Neural cell (in vitro differentiated cells): ENCODE measurements around the gene ATP2C2. TPM values are rescaled to one million over a fixed set of nuclear protein-coding genes. Genes with fewer than 3 reads are reported as not detected.

Source experiments
- H2AFZ ChIP-seq: fragments of 200-600, 300-800 bp; sonication (generic), shearing (Covaris generic); 2 replicates; pipeline ENCODE4 v1.6.0; 2014; ENCODE audit warnings: low read depth, mild to moderate bottlenecking, antibody characterized with exemption, low read length, moderate library complexity
- H3F3A ChIP-seq: fragments of 200-600 bp; shearing (Covaris generic); 2 replicates; pipeline ENCODE4 v1.6.1; 2016; ENCODE audit warnings: mild to moderate bottlenecking, moderate library complexity, mixed read lengths, antibody characterized with exemption, low read length; ENCODE audit not compliant: insufficient read depth, poor library complexity, severe bottlenecking
- H3K27ac ChIP-seq: fragments of 200-600, 300-800 bp; sonication (generic), shearing (Covaris generic); 2 replicates; pipeline ENCODE4 v1.5.1; 2014; ENCODE audit warnings: mild to moderate bottlenecking, low read length, moderate library complexity
- H3K27me3 ChIP-seq: fragments of 300-800, 200-600 bp; sonication (generic), shearing (Covaris generic); 2 replicates; pipeline ENCODE4 v1.6.0; 2014; ENCODE audit warnings: mild to moderate bottlenecking, low read depth, low read length, moderate library complexity; ENCODE audit not compliant: insufficient read depth
- H3K36me3 ChIP-seq: fragments of 300-800, 200-600 bp; sonication (generic), shearing (Covaris generic); 2 replicates; pipeline ENCODE4 v1.5.1; 2014; ENCODE audit warnings: mild to moderate bottlenecking, antibody characterized with exemption, low read length, moderate library complexity; ENCODE audit not compliant: insufficient read depth
- H3K4me2 ChIP-seq: fragments of 300-800, 200-600 bp; sonication (generic), shearing (Covaris generic); 2 replicates; pipeline ENCODE4 v1.6.0; 2014; ENCODE audit warnings: mild to moderate bottlenecking, low read length
- H3K4me3 ChIP-seq: fragments of 300-800, 200-600 bp; sonication (generic), shearing (Covaris generic); 2 replicates; pipeline ENCODE4 v1.5.1; 2014; ENCODE audit warnings: mild to moderate bottlenecking, low read length, moderate library complexity
- H3K79me2 ChIP-seq: fragments of 200-600 bp; shearing (Covaris generic); replicated peaks from 2 replicates; pipeline ENCODE4 v1.6.0; 2014; ENCODE audit warnings: mild to moderate bottlenecking, low read length, moderate library complexity; ENCODE audit not compliant: insufficient read depth
- H3K9ac ChIP-seq: fragments of 300-800, 200-600 bp; sonication (generic), shearing (Covaris generic); 2 replicates; pipeline ENCODE4 v1.6.1; 2016; ENCODE audit warnings: mild to moderate bottlenecking, low read length, mixed read lengths
- H3K9me2 ChIP-seq: fragments of 200-600 bp; shearing (Covaris generic); 2 replicates; pipeline ENCODE4 v1.6.1; 2016; ENCODE audit warnings: mild to moderate bottlenecking, low read length, mixed read lengths; ENCODE audit not compliant: insufficient read depth
- H3K9me3 ChIP-seq: fragments of 200-600, 300-800 bp; sonication (generic), shearing (Covaris generic); 2 replicates; pipeline ENCODE4 v1.6.1; 2016; ENCODE audit warnings: mild to moderate bottlenecking, mixed run types, low read length, moderate library complexity, mixed read lengths
- H4K20me1 ChIP-seq: fragments of 200-600 bp; shearing (Covaris generic); 2 replicates; pipeline ENCODE4 v1.6.1; 2016; ENCODE audit warnings: mild to moderate bottlenecking, mixed run types; ENCODE audit not compliant: insufficient read depth
- EP300 ChIP-seq: fragments of 450-650 bp; conservative IDR thresholded peaks from 2 replicates; pipeline ENCODE4 v1.6.1; 2014; ENCODE audit warnings: antibody characterized with exemption, mild to moderate bottlenecking, moderate library complexity; ENCODE audit not compliant: poor library complexity, severe bottlenecking
- EZH2 ChIP-seq: fragments of 200-600, 300-800 bp; shearing (Covaris generic), sonication (generic); IDR thresholded peaks from 2 replicates; pipeline ENCODE4 v1.6.1; 2014; ENCODE audit warnings: antibody characterized with exemption, low read length, borderline replicate concordance, mild to moderate bottlenecking; ENCODE audit not compliant: insufficient read depth, poor library complexity, severe bottlenecking
- MXI1 ChIP-seq: fragments of 450-650 bp; conservative IDR thresholded peaks from 2 replicates; pipeline ENCODE4 v1.6.1; 2014; ENCODE audit warnings: antibody characterized with exemption, mild to moderate bottlenecking; ENCODE audit not compliant: poor library complexity, severe bottlenecking
- POLR2AphosphoS5 ChIP-seq: IDR thresholded peaks from 2 replicates; pipeline ENCODE4 v1.6.1; 2012
- RAD21 ChIP-seq: fragments of 450-650 bp; conservative IDR thresholded peaks from 2 replicates; pipeline ENCODE4 v1.6.1; 2014; ENCODE audit warnings: antibody characterized with exemption, mild to moderate bottlenecking, moderate library complexity
- SMC3 ChIP-seq: fragments of 450-650 bp; conservative IDR thresholded peaks from 2 replicates; pipeline ENCODE4 v1.6.1; 2014; ENCODE audit warnings: antibody characterized with exemption, mild to moderate bottlenecking, moderate library complexity; ENCODE audit not compliant: poor library complexity
- TAF1 ChIP-seq: IDR thresholded peaks from 2 replicates; pipeline ENCODE4 v1.6.1; 2012; ENCODE audit warnings: low read depth
- polyA plus RNA-seq: library from polyadenylated mRNA; depleted of rRNA; stranded (reverse); fragments of >200 nt; gene quantifications from 2 replicates; pipeline ENCODE4 v1.2.3, GENCODE V29; 2014
- TF ChIP-seq, protein P1 (sequence below): fragments of 450-650 bp; IDR thresholded peaks from 2 replicates; pipeline ENCODE4 v1.5.1; 2014; ENCODE audit warnings: antibody characterized with exemption, mild to moderate bottlenecking, moderate library complexity; ENCODE audit not compliant: poor library complexity, severe bottlenecking

Gene ATP2C2
- polyA plus RNA-seq, 1 donor from 2014 or later: not detected

DNA sequence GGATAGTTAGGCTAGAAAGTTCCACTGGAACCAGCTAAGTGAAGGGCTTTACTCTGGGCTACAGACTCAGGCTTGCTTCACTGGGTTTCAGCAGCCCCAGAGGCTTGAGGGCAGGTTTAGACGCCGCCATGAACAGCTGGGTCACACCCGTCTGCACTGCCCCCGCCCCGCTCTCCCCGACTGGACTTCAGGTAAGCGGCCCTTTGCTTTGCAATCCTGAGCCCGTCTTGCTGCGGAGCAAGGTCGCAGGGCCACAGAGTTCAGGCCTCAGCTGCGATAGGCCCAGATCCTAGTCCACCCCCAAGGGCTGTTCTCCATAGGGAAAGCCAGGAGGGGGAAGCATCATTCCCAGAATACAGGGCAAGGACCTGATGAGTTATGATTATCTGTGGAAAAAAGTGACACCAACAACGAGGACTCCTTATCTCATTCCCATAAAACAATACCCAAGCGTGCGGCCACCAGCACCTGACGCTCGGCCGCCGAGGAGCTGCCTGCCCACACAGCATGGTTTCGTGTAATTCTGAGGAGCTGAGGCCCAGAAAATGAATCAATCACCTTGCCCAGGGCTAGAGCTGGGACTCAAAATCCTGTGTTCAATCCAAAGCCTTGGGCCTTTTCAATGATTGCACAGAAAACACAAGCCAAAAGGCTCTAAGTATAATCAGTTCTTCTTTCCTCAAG, 115.7 kb downstream of the ATP2C2 start:
- H3K27me3 ChIP-seq: no peaks in the 10 kb centered on the region
- no peak for TF ChIP-seq RAD21
- TF ChIP-seq, protein P1, sequence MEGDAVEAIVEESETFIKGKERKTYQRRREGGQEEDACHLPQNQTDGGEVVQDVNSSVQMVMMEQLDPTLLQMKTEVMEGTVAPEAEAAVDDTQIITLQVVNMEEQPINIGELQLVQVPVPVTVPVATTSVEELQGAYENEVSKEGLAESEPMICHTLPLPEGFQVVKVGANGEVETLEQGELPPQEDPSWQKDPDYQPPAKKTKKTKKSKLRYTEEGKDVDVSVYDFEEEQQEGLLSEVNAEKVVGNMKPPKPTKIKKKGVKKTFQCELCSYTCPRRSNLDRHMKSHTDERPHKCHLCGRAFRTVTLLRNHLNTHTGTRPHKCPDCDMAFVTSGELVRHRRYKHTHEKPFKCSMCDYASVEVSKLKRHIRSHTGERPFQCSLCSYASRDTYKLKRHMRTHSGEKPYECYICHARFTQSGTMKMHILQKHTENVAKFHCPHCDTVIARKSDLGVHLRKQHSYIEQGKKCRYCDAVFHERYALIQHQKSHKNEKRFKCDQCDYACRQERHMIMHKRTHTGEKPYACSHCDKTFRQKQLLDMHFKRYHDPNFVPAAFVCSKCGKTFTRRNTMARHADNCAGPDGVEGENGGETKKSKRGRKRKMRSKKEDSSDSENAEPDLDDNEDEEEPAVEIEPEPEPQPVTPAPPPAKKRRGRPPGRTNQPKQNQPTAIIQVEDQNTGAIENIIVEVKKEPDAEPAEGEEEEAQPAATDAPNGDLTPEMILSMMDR: no peak
- TF ChIP-seq SMC3: no peak
- no peak for TF ChIP-seq EZH2
- TF ChIP-seq EP300: no peak
- TF ChIP-seq TAF1: no peak
- H3K4me3 ChIP-seq: no peak overlapping the region
- no peak overlapping the region for H3K9ac ChIP-seq
- H4K20me1 ChIP-seq: no peaks in the 10 kb centered on the region
- H2AFZ ChIP-seq: no peak overlapping the region
- no peaks in the 10 kb centered on the region for H3K9me2 ChIP-seq
- no peaks in the 10 kb centered on the region for H3K36me3 ChIP-seq
- H3K9me3 ChIP-seq: no peaks in the 10 kb centered on the region
- no peaks in the 10 kb centered on the region for H3K79me2 ChIP-seq
- H3F3A ChIP-seq: no peaks in the 10 kb centered on the region
- H3K4me2 ChIP-seq: no peak overlapping the region
- H3K27ac ChIP-seq: no peak overlapping the region

GRCh38 chr16:84484579-84485254, 116.4 kb downstream of the ATP2C2 start:
- Histone ChIP-seq H3K4me3 (no peak overlapping the region), H3K79me2 (no peaks in the 10 kb centered on the region), H3K9me3 (no peaks in the 10 kb centered on the region), H2AFZ (no peak overlapping the region), H3K4me2 (no peak overlapping the region), H4K20me1 (no peaks in the 10 kb centered on the region), H3K27me3 (no peaks in the 10 kb centered on the region), H3F3A (no peaks in the 10 kb centered on the region), H3K27ac (no peak overlapping the region), H3K9ac (no peak overlapping the region), H3K9me2 (no peaks in the 10 kb centered on the region), H3K36me3 (no peaks in the 10 kb centered on the region)
- no peak for TF ChIP-seq EP300
- TF ChIP-seq, protein P1: peak; percentile 84
- TF ChIP-seq MXI1: no peak
- TF ChIP-seq POLR2AphosphoS5: no peak
- no peak for TF ChIP-seq TAF1
- peak; percentile 85 for TF ChIP-seq SMC3
- peak; percentile 90 for TF ChIP-seq RAD21
